Spleen (tissue), 7 donors: ENCODE measurements around the gene WSCD1.

Experiments used
- CTCF ChIP-seq, 11 experiments: fragments of 200-600 bp in 7 of 11; fragments of 450-650 bp in 4 of 11; sonication (generic) in 4 of 11; IDR thresholded peaks in 8 of 11; conservative IDR thresholded peaks in 3 of 11; 1 replicate in 7 of 11; 2 replicates in 4 of 11; pipeline versions ENCODE4 v1.4.0 to v1.8.0; 2016 to 2021; ENCODE audit warnings: antibody characterized with exemption in 11 of 11, inconsistent platforms in 4 of 11, mild to moderate bottlenecking in 1 of 11
- POLR2A ChIP-seq, 3 donors: fragments of 450-650 bp; IDR thresholded peaks; one replicate each; pipeline ENCODE4 v1.5.1; 2017; ENCODE audit warnings: antibody characterized with exemption in 3 of 3, mild to moderate bottlenecking in 1 of 3
- donor health status: DM: no; HTN: no; CAD: no; lungs with moderate emphysema.
- donor health status: DM: no; HTN: no; CAD: no.
- donor health status: DM: no; HTN: no; CAD: no.

- TF ChIP-seq POLR2A (IDR thresholded peaks at IDR 0.05) (no peak), CTCF (IDR thresholded peaks at IDR 0.05 in 8 of 11, conservative IDR thresholded peaks at IDR 0.05 in 3 of 11) (no peak)
These were observed 103.5 kb downstream of the WSCD1 start for GRCh38 chr17:6173653-6174052.
